Muscle layer of duodenum (tissue), 2 donors: Measurements from ENCODE around the gene DNASE1L3.

Experiments
- H3K27ac ChIP-seq: one replicate; pipeline ENCODE4 v1.7.0; 2013; ENCODE audit warnings: mild to moderate bottlenecking, low read length
- H3K27me3 ChIP-seq: one replicate; pipeline ENCODE4 v1.7.0; 2013; ENCODE audit warnings: low read depth, mild to moderate bottlenecking, control low read depth, low read length
- H3K36me3 ChIP-seq, 2 donors: one replicate each; pipeline ENCODE4 v1.7.0; 2013; ENCODE audit warnings: low read length in 2 of 2, control low read depth in 1 of 2, mild to moderate bottlenecking in 1 of 2; ENCODE audit not compliant: insufficient read depth in 2 of 2, control insufficient read depth in 1 of 2
- H3K4me1 ChIP-seq, 2 donors: one replicate each; pipeline ENCODE4 v1.7.0; 2013; ENCODE audit warnings: low read length in 2 of 2, mild to moderate bottlenecking in 2 of 2, control low read depth in 1 of 2, moderate library complexity in 1 of 2; ENCODE audit not compliant: insufficient read depth in 2 of 2, control insufficient read depth in 1 of 2
- H3K4me3 ChIP-seq, 2 donors: one replicate each; pipeline ENCODE4 v1.7.0; 2013; ENCODE audit warnings: low read length in 2 of 2, low read depth in 1 of 2, mild to moderate bottlenecking in 1 of 2
- H3K9me3 ChIP-seq, 2 donors: one replicate each; pipeline ENCODE4 v1.7.0; 2013; ENCODE audit warnings: low read length in 2 of 2, control low read depth in 1 of 2, mild to moderate bottlenecking in 1 of 2; ENCODE audit not compliant: control insufficient read depth in 1 of 2
- donor health status: healthy.

The DNASE1L3 gene

GRCh38 chr3:58151637-58152036 lies 59.1 kb downstream of the DNASE1L3 start:
- no peaks in the 10 kb centered on the region for H3K27me3 ChIP-seq
- H3K9me3 ChIP-seq, result no peaks in the 10 kb centered on the region
- peaks cover 74 to 78% of the 10 kb centered on the region in 2 donors for H3K36me3 ChIP-seq
- no peak overlapping the region for H3K4me3 ChIP-seq
- peaks cover 0 to 3% of the 10 kb centered on the region in 2 donors for H3K4me1 ChIP-seq
- no peak overlapping the region for H3K27ac ChIP-seq

- H3K27ac ChIP-seq, result no peak overlapping the region
- no peaks in the 10 kb centered on the region for H3K27me3 ChIP-seq
- peaks cover 75 to 81% of the 10 kb centered on the region in 2 donors for H3K36me3 ChIP-seq
- peaks cover 0 to 3% of the 10 kb centered on the region in 2 donors for H3K4me1 ChIP-seq
- no peaks in the 10 kb centered on the region for H3K9me3 ChIP-seq
- no peak overlapping the region for H3K4me3 ChIP-seq
These were observed 60.0 kb downstream of the DNASE1L3 start for GRCh38 chr3:58150810-58151199.

GRCh38 chr3:58150130-58150809 lies 60.5 kb downstream of the DNASE1L3 start:
- H3K4me3 ChIP-seq, result no peak overlapping the region
- H3K4me1 ChIP-seq, result peaks cover 0 to 3% of the 10 kb centered on the region in 2 donors
- H3K27ac ChIP-seq, result no peak overlapping the region
- H3K9me3 ChIP-seq, result no peaks in the 10 kb centered on the region
- no peaks in the 10 kb centered on the region for H3K27me3 ChIP-seq
- peaks cover 79 to 84% of the 10 kb centered on the region in 2 donors for H3K36me3 ChIP-seq

DNA sequence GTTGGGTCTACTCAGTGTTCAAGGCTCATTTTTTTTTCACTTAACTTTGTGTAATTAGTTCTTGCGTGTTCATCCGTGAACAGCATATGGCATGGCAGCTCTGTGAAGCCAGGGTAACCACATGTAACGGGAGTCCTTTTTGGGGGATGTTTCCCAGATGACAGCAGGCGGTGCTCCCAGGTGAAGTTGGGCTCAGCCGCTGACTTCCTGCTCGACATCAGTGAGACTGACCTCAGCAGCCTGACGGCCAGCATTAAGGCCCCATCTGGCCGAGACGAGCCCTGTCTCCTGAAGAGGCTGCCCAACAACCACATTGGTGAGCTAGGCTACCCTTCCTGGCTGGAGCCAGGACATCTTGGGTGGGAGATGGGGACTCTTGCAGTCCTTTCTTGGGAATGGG lies 62.7 kb downstream of the DNASE1L3 start:
- H3K4me1 ChIP-seq, result peaks cover 0 to 3% of the 10 kb centered on the region in 2 donors
- H3K36me3 ChIP-seq, result peaks cover 73 to 87% of the 10 kb centered on the region in 2 donors
- no peaks in the 10 kb centered on the region for H3K27me3 ChIP-seq
- no peaks in the 10 kb centered on the region for H3K9me3 ChIP-seq
- no peak overlapping the region for H3K27ac ChIP-seq
- no peak overlapping the region for H3K4me3 ChIP-seq

- H3K27me3 ChIP-seq, result no peaks in the 10 kb centered on the region
- no peaks in the 10 kb centered on the region for H3K4me1 ChIP-seq
- no peak overlapping the region for H3K27ac ChIP-seq
- H3K36me3 ChIP-seq, result peaks cover 74 to 88% of the 10 kb centered on the region in 2 donors
- H3K9me3 ChIP-seq, result no peaks in the 10 kb centered on the region
- no peak overlapping the region for H3K4me3 ChIP-seq
These were observed 66.1 kb downstream of the DNASE1L3 start for GRCh38 chr3:58144478-58145325.

GRCh38 chr3:58143417-58144055 lies 67.2 kb downstream of the DNASE1L3 start:
- H3K9me3 ChIP-seq, result no peaks in the 10 kb centered on the region
- no peak overlapping the region for H3K27ac ChIP-seq
- peaks cover 71 to 85% of the 10 kb centered on the region in 2 donors for H3K36me3 ChIP-seq

More at GRCh38 chr3:58143417-58144055, 67.2 kb downstream of the DNASE1L3 start:
- Histone ChIP-seq H3K27me3 (no peaks in the 10 kb centered on the region), H3K4me3 (no peak overlapping the region), H3K4me1 (peaks cover 0 to 5% of the 10 kb centered on the region in 2 donors)
